ENCODE measurements around the gene ZNF185.

Gene ZNF185

DNA sequence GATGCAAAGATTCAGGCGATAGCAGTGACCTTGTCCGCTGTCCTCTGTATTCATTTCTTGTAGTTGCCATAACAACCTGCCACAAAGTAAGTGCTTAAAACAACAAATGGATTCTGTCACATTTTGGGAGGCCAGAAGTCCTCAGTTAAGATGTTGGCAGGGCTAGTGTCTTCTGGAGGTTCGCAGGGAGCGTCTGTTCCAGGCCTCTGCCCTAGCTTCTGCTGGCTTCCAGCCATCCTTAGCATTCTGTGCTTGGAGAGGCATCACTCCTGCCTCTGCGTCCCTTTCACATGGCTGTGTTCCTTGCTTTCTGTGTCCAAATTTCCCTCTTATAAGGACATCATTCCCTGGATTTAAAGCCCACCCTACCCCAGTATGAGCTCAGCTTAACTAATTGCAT lies 31.5 kb upstream of the ZNF185 start:
- POLR2A ChIA-PET = no interaction called here
- no peak overlapping the region for H3K4me3 ChIP-seq (ENCODE audit: low read depth, low read length)
- no peaks in the 10 kb centered on the region for H3K4me1 ChIP-seq (ENCODE audit: control insufficient read depth, insufficient read depth, low read length)
- peaks cover 0 to 80% of the 10 kb centered on the region in 2 experiments; a peak in 2 of 3 replicates for H3K36me3 ChIP-seq (ENCODE audit: control insufficient read depth in 2 of 2, insufficient read depth in 1 of 2, low read length in 2 of 2)
- TF ChIP-seq ZNF2 (tag by site-specific recombination; IDR thresholded peaks at IDR 0.05) (no peak), ZNF768 (tag by site-specific recombination; IDR thresholded peaks at IDR 0.05) (no peak), ZNF423 (tag by site-specific recombination; IDR thresholded peaks at IDR 0.05) (no peak), ZNF133 (tag by site-specific recombination; IDR thresholded peaks at IDR 0.05) (no peak), ZNF155 (tag by site-specific recombination; IDR thresholded peaks at IDR 0.05) (no peak), PRDM4 (tag by site-specific recombination; IDR thresholded peaks at IDR 0.05) (no peak), ZEB2 (tag by site-specific recombination; IDR thresholded peaks at IDR 0.05) (no peak), ZNF157 (tag by site-specific recombination; IDR thresholded peaks at IDR 0.05) (no peak), GLI4 (tag by site-specific recombination; IDR thresholded peaks at IDR 0.05) (no peak), KLF9 (tag by site-specific recombination; IDR thresholded peaks at IDR 0.05; ENCODE audit: low read depth) (no peak), ZNF10 (tag by site-specific recombination; IDR thresholded peaks at IDR 0.05) (no peak), GLIS2 (tag by site-specific recombination; IDR thresholded peaks at IDR 0.05) (no peak), ZNF596 (tag by site-specific recombination; IDR thresholded peaks at IDR 0.05) (no peak), ZFHX2 (tag by site-specific recombination; conservative IDR thresholded peaks at IDR 0.05) (no peak), ZFP41 (tag by site-specific recombination; IDR thresholded peaks at IDR 0.05; ENCODE audit: borderline replicate concordance) (no peak), ZSCAN16 (tag by site-specific recombination; IDR thresholded peaks at IDR 0.05) (no peak), ZNF18 (tag by site-specific recombination; IDR thresholded peaks at IDR 0.05) (no peak)
- TF ChIP-seq, protein P1, sequence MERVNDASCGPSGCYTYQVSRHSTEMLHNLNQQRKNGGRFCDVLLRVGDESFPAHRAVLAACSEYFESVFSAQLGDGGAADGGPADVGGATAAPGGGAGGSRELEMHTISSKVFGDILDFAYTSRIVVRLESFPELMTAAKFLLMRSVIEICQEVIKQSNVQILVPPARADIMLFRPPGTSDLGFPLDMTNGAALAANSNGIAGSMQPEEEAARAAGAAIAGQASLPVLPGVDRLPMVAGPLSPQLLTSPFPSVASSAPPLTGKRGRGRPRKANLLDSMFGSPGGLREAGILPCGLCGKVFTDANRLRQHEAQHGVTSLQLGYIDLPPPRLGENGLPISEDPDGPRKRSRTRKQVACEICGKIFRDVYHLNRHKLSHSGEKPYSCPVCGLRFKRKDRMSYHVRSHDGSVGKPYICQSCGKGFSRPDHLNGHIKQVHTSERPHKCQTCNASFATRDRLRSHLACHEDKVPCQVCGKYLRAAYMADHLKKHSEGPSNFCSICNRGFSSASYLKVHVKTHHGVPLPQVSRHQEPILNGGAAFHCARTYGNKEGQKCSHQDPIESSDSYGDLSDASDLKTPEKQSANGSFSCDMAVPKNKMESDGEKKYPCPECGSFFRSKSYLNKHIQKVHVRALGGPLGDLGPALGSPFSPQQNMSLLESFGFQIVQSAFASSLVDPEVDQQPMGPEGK (tag by site-specific recombination; IDR thresholded peaks at IDR 0.05) = no peak
- TF ChIP-seq, protein P2, sequence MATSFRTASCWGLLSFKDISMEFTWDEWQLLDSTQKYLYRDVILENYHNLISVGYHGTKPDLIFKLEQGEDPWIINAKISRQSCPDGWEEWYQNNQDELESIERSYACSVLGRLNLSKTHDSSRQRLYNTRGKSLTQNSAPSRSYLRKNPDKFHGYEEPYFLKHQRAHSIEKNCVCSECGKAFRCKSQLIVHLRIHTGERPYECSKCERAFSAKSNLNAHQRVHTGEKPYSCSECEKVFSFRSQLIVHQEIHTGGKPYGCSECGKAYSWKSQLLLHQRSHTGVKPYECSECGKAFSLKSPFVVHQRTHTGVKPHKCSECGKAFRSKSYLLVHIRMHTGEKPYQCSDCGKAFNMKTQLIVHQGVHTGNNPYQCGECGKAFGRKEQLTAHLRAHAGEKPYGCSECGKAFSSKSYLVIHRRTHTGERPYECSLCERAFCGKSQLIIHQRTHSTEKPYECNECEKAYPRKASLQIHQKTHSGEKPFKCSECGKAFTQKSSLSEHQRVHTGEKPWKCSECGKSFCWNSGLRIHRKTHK (tag by site-specific recombination; IDR thresholded peaks at IDR 0.05) = no peak
- TF ChIP-seq, protein P3, sequence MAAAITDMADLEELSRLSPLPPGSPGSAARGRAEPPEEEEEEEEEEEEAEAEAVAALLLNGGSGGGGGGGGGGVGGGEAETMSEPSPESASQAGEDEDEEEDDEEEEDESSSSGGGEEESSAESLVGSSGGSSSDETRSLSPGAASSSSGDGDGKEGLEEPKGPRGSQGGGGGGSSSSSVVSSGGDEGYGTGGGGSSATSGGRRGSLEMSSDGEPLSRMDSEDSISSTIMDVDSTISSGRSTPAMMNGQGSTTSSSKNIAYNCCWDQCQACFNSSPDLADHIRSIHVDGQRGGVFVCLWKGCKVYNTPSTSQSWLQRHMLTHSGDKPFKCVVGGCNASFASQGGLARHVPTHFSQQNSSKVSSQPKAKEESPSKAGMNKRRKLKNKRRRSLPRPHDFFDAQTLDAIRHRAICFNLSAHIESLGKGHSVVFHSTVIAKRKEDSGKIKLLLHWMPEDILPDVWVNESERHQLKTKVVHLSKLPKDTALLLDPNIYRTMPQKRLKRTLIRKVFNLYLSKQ (tag by site-specific recombination; IDR thresholded peaks at IDR 0.05; ENCODE audit: borderline replicate concordance) = no peak
- H3K9me3 ChIP-seq (ENCODE audit: control insufficient read depth, insufficient read depth, low read depth, low read length) = no peaks in the 10 kb centered on the region
- CTCF ChIA-PET = interaction anchor here (0.9 kb wide), 1 partner anchor 26 kb away, joined by 3 read pairs; no protein-coding TSS in a partner anchor
- no peak overlapping the region for H3K27ac ChIP-seq (ENCODE audit: extremely low read depth, low read depth, low read length)
